ENCODE measurements around the gene APOO.
A peak's percentile ranks its signal among the peaks of the same experiment; 100 is the strongest.

The APOO gene

DNA sequence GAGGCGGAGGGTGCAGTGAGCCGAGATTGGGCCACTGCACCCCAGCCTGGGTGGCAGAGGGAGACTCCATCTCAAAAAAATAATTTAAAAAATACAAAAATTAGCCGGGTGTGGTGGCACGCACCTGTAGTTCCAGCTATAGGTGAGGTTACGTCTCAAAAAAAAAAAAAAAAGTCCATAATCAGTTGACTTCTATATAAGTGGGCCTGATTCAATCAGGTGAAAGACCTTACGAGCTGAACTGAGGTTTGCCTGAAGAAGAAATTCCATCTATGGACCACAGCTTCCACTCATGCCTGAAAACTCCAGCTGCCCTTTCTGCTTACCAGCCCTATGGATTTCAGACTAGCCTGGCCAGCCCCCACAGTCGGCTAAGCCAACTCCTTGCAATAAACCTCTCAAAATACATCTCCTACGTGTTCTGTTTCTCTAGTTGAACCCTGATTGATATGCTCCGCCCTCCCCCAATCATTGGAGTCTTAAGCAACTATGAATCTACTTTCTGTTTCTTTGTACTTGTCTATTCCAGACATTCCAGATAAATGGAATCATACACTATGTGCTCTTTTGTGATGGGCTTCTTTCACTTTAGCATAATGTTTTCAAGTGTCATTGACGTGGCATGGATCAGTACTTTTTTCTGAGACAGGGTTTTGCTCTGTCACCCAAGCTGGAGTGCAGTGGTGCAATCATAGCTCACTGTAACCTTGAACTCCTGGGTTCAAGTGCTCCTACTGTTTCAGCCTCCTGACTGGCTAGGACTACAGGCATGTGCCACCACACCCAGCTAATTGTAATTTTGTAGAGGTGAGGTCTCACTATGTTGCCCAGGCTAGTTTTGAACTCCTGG, 88.1 kb downstream of the APOO start:
- in situ Hi-C loops (cut with HindIII; ENCODE audit: low pct_ligation_motif_present, low sequenced_read_pairs): no loop called here
- DNase-seq: peak; percentile 41
- Histone ChIP-seq H3K36me3 (replicated peaks) (no peaks in the 10 kb centered on the region), H3K27ac (no peak overlapping the region), H3K4me3 (ENCODE audit: low read depth, low read length) (no peak overlapping the region), H3K27me3 (replicated peaks) (no peaks in the 10 kb centered on the region)
- TF ChIP-seq, protein P1, sequence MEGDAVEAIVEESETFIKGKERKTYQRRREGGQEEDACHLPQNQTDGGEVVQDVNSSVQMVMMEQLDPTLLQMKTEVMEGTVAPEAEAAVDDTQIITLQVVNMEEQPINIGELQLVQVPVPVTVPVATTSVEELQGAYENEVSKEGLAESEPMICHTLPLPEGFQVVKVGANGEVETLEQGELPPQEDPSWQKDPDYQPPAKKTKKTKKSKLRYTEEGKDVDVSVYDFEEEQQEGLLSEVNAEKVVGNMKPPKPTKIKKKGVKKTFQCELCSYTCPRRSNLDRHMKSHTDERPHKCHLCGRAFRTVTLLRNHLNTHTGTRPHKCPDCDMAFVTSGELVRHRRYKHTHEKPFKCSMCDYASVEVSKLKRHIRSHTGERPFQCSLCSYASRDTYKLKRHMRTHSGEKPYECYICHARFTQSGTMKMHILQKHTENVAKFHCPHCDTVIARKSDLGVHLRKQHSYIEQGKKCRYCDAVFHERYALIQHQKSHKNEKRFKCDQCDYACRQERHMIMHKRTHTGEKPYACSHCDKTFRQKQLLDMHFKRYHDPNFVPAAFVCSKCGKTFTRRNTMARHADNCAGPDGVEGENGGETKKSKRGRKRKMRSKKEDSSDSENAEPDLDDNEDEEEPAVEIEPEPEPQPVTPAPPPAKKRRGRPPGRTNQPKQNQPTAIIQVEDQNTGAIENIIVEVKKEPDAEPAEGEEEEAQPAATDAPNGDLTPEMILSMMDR (IDR thresholded peaks at IDR 0.05; ENCODE audit: low read depth, low read length, missing control alignments): no peak

DNA sequence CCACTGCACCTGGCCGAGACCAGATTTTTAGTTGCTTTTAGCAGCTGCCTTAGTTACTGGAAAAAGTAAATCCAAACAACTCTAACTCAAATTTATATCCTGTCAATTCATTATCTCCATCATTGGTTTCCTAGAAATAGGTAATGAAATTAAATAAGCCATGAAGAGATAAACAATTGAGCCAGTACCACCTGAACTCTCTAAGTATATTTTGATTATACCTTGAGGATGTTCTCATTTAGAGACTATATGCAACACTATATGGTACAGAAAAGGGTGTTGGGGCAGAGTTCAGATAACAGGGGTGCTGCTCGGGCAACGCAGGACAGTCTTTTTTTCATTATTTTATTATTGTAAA, 89.8 kb downstream of the APOO start:
- in situ Hi-C loops (cut with HindIII; ENCODE audit: low pct_ligation_motif_present, low sequenced_read_pairs): no loop called here

DNA sequence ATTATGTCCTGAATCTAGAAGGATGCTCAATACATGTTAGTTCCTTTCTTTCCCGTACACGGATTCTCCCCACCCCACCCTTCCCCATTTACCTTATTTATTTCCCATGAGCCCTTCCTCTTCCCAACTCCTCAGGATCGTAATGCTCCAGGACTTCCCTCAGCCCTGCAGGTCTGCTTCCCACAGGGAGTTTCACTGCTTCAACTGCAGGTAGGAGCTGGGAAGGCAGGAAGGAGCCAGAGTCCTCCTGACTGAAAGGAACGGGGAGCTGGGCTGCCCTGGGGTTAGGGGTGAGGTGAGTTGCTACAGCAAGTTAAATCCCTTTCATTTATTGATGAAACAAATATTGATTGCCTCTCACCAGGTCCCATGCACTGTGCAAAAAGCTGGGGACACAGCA, 91.6 kb downstream of the APOO start:
- no peak for DNase-seq
- Histone ChIP-seq H3K27me3 (replicated peaks) (no peaks in the 10 kb centered on the region), H3K36me3 (replicated peaks) (no peaks in the 10 kb centered on the region), H3K27ac (no peak overlapping the region), H3K4me3 (ENCODE audit: low read depth, low read length) (no peak overlapping the region)
- TF ChIP-seq, protein P1 (IDR thresholded peaks at IDR 0.05; ENCODE audit: low read depth, low read length, missing control alignments): no peak
- in situ Hi-C loops (cut with HindIII; ENCODE audit: low pct_ligation_motif_present, low sequenced_read_pairs): no loop called here

More for the DNA sequence above, 89.8 kb downstream of the APOO start:
- Histone ChIP-seq H3K27ac (no peak overlapping the region), H3K36me3 (replicated peaks) (no peaks in the 10 kb centered on the region), H3K4me3 (ENCODE audit: low read depth, low read length) (no peak overlapping the region), H3K27me3 (replicated peaks) (no peaks in the 10 kb centered on the region)
- DNase-seq: no peak
- TF ChIP-seq, protein P1 (IDR thresholded peaks at IDR 0.05; ENCODE audit: low read depth, low read length, missing control alignments): no peak

DNA sequence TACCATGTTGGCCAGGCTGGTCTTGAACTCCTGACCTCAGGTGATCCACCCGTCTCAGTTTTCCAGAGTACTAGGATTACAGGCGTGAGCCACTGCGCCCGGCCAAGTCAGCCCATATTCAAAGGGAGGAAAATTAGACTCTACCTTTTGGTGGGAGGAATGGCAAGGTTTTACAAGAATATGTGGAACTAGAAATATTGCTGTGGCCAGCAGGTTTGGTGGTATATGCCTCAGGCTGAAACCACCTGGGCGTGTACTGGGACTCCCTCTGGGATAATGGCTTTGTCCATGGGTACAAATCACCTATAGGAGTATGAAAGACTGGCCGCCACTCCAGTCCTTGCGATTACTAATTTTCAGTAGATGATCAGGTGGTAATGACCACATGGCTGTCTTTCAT, 92.4 kb downstream of the APOO start:
- Histone ChIP-seq H3K36me3 (replicated peaks) (no peaks in the 10 kb centered on the region), H3K27ac (no peak overlapping the region), H3K27me3 (replicated peaks) (no peaks in the 10 kb centered on the region), H3K4me3 (ENCODE audit: low read depth, low read length) (no peak overlapping the region)
- TF ChIP-seq, protein P1 (IDR thresholded peaks at IDR 0.05; ENCODE audit: low read depth, low read length, missing control alignments): no peak
- in situ Hi-C loops (cut with HindIII; ENCODE audit: low pct_ligation_motif_present, low sequenced_read_pairs): no loop called here
- DNase-seq: no peak

DNA sequence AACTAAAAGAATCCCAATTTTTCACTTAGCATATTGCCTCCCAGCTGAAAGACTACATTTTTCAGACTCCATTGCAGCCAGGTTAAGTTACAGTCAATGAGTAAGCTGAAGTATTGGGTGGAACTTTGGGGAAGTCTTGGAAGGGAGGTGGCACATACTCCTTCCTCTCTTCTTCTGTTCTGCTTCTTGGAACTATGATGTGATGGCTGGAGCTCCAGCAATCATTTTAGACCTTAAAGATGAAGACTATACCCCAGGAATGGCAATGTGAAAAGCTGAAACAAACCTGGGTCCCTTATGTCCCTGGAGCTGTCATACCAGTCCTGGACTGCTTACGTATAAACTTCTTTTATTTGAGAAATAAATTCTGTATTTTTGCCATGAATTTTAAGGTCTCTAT, 93.9 kb downstream of the APOO start:
- no peak for DNase-seq
- H3K27me3 ChIP-seq (replicated peaks): no peaks in the 10 kb centered on the region
- no peak overlapping the region for H3K27ac ChIP-seq
- in situ Hi-C loops (cut with HindIII; ENCODE audit: low pct_ligation_motif_present, low sequenced_read_pairs): no loop called here
- H3K4me3 ChIP-seq (ENCODE audit: low read depth, low read length): no peak overlapping the region
- TF ChIP-seq, protein P1 (IDR thresholded peaks at IDR 0.05; ENCODE audit: low read depth, low read length, missing control alignments): no peak
- H3K36me3 ChIP-seq (replicated peaks): no peaks in the 10 kb centered on the region

DNA sequence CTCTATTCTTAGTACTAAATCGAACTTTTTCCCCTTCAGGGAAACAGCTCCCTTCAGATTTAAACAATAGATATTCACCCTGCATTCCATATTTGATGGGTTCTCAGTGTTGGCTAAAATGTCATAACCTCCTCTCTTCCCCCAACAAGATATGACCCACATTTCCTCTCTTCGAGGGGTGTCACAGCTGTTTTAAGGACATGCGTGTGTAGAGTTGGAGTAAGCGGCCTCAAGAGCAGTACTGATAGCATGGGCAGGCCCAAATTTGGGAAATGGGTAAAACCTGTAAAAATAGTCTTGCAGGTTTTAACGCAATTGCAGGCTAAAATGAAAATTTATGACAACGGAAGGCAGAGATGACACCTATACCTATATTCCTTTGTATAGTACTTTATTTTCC, 96.1 kb downstream of the APOO start:
- H3K36me3 ChIP-seq (replicated peaks): no peaks in the 10 kb centered on the region
- no peaks in the 10 kb centered on the region for H3K27me3 ChIP-seq (replicated peaks)

More for the DNA sequence above, 96.1 kb downstream of the APOO start:
- DNase-seq: no peak
- H3K27ac ChIP-seq: no peak overlapping the region
- H3K4me3 ChIP-seq (ENCODE audit: low read depth, low read length): no peak overlapping the region
- TF ChIP-seq, protein P1 (IDR thresholded peaks at IDR 0.05; ENCODE audit: low read depth, low read length, missing control alignments): no peak
- in situ Hi-C loops (cut with HindIII; ENCODE audit: low pct_ligation_motif_present, low sequenced_read_pairs): no loop called here

All from brain microvascular endothelial cell (primary cell).